Fibroblast of peridontal ligament (primary cell): ENCODE data around the gene APH1A.
"Not testable (repeated sequence)": the region's sequence is repeated elsewhere in the genome, so short reads cannot be mapped to it uniquely, and the experiment has no call there.

ENCODE experiments used
- DNase-seq: peaks from one replicate; pipeline ENCODE4 v3.0.0-alpha.2; 2010; ENCODE audit errors: extremely low read depth

The APH1A gene

GRCh38 chr1:150268705-150269403, at the start of gene APH1A:
Gene APH1A, minus strand, starts transcription at chr1:150269016. Its CDS starts 206 bp downstream, at chr1:150268810.
- DNase-seq = peak; percentile 95

GRCh38 chr1:150314691-150315090, 45.9 kb upstream of the APH1A start:
- DNase-seq = not testable (repeated sequence)

DNA sequence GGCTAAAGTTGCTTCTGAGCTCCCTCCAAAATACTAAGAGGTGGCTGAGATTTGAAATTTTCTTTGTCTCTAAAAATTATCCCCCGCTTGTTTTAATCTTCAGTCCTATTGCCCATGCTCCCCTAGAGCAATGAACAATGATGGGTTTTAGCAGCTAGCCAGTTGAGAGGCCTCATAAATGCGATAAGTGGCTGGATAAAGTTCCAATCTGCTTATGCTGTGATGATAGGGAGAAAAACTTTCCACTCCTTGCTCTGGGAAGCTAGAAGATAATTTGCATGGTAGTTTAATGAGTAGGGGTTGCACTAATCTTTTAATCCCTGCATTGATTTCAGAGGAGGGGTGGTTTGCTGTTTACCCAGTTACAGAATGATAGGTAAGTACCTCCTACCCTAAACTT, 42.9 kb upstream of the APH1A start:
- DNase-seq = no peak

DNA sequence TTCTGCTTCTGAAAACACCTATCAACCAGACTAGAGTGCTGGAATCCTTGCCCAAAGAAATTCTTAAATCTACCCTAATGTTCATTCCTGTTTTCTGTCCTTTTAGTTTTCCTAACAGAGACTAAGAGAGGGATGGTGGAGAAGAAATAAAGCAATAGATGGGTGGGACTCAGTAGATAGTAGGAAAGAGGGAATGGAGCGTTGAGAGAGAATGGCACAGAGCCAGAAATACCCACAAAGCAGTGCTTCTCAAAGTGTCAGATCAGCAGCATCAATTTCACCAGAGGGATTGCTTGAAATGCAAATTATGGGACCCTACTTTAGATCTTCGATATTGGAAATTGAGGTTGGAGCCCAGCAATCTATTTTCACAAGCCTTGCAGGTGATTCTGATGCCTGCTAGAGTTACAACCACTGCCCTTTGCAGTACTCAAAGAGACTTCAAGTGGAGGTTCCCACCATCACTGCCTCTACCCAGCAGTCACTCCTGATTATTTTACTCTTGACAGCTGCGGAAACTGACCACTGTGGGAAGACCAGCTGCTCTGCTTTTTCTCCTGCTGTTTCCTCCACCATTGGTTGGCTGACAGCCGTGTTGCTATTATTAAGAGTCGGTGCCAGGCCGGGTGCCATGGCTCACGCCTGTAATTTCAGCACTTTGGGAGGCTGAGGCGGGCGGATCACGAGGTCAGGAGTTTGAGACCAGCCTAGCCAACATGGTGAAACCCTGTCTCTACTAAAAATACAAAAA, 41.1 kb upstream of the APH1A start:
- no peak for DNase-seq

- DNase-seq = not testable (repeated sequence)
These were observed 39.8 kb upstream of the APH1A start for GRCh38 chr1:150308585-150308984.

- no peak for DNase-seq
These were observed 34.1 kb upstream of the APH1A start for GRCh38 chr1:150302902-150303301.

DNA sequence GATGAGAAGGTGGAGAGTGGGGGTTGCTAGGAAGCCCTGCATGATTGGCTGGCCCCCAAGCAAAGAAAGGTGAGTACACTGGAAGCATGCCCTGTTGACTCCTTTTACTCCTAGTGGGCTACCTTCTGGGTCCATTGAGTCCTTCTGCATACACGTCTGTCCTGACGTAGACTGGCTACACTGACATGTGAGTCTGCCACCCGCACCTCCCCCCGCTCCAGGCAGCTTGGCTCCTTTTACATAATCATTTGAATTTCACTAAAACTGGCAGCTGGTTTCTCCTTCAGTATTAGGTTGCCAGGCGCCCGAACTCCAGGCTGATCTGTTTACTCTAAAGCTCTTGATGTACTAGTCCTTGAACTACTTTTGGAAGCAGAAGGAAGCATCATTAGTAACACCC, 33.5 kb upstream of the APH1A start:
- DNase-seq = no peak

GRCh38 chr1:150299716-150300115, 30.9 kb upstream of the APH1A start:
- DNase-seq = no peak

- DNase-seq = no peak
These were observed 26.7 kb upstream of the APH1A start for GRCh38 chr1:150295476-150295875.

- peak; percentile 91 for DNase-seq
These were observed 24.8 kb upstream of the APH1A start, which contains the start of gene MRPS21 for GRCh38 chr1:150293433-150294253. Gene MRPS21, plus strand, starts transcription at chr1:150293861. Its CDS starts 506 bp downstream, at chr1:150294367.

DNA sequence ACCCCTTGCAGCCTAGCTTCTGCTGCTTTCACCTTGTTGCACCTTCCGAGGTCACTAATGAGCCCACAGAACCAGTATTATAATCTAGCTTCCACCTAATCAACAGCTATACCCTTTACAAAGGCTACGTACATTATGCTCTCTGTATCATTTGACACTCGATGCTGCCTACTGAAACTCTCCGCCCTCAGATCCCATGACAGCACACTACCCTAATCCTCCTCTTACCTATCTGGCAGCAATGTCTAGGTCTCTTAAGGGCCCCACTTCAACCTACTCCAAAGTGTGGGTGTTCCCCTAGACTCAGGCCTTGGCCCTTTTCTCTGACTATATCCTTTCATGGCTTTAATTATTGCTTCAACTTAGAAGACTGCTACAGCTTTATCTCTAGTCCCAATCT, 20.0 kb upstream of the APH1A start:
- no peak for DNase-seq

DNA sequence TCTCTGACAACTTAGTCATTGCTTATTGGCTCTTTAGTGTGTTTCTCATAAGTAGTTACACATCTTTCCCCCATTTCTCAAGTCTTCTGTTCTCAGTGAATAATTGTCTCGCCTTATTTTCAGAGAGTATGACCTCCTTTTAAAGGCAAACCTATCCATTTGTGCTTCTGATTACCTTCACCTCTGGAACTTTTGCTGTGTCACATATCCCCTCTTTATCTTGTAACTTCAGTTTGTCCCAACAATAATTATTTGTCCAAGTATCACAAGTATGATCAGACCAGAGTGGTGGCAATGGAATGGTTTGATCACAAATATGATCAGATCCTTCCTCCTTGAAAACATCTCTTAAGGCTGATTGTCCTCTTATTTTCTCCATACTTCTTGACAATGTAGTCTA, 19.6 kb upstream of the APH1A start:
- DNase-seq = no peak

DNA sequence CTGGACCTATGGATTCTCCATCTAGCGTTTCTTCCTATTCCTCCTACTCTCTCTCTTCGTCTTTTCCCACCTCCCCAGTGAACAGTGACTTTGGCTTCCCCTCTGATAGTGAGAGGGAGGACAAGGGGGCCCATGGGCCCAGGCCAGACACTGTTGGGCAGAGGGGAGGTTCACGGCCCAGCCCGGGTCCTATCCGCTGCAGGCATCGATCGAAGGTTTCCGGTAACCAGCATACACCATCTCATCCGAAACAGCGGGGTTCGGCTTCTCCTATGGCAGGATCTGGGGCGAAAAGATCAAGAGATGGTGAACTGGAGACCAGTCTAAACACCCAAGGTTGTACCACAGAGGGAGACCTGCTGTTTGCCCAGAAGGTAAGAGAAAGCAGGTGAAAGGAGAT, 14.4 kb upstream of the APH1A start:
- no peak for DNase-seq

DNA sequence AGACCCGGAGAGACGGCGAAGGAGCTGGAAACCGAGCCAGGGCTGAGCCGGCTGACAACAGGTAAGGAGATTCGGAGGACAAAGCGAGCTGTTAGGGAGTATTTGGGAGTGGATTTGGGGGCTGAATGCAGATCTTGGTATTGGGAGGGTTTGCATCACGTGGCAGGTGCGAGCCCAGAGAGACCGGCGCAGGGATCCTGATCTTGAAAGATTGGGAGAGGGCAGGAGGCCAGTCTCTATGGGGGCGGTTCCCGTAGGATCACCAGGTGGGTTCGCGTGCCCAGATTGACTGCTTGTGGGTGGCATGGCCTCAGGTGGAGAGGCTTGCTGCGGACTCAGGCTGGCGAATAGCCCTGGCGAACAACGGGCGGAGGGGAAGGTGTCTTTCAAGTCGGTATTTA, 13.7 kb upstream of the APH1A start:
- no peak for DNase-seq

DNA sequence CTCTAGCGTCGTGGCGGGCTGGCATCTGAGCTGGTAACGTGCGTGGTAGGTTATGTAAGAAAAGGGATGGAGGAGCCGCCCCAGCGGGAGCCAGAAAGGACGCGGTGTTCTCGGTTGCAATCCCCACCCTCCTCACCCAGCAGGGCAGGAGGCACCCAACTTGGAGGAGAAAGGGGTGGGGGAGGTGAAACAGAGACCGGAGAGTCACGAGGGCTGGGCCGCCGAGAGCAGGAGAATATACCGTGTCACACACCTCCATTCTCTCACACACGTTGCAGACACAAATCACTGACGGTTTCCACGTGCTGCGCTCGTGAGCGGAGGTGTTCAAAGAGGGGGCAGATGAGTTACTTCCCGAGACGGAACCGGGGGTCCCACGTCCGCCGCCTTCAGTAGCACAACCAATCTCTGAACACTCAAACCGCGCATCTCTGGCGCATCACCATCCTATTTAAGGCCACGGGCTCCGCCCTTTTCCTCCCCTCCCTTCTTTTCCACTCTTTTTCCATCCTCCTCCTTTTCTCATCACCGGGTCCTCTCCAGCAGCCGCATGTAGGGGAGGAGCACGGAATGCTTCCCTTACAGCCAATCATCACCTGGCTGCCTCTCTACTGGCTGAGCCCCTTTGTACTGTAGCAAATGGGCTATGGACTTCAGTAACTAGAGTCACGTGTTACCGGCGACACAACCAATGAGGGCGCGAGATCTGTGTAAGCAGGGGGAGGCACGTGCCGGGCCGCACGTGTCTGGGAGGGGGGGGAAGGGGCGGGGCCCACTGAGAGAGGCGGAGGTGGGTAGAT, 13.1 kb upstream of the APH1A start, which contains the start of gene CIART:
Gene CIART, plus strand, starts transcription at position 797 of the 800 bp plus-strand sequence. CDS start 714 bp downstream, outside the sequence.
- peak; percentile 100 for DNase-seq

GRCh38 chr1:150281221-150281757, 12.5 kb upstream of the APH1A start:
- peak; percentile 82 for DNase-seq

DNA sequence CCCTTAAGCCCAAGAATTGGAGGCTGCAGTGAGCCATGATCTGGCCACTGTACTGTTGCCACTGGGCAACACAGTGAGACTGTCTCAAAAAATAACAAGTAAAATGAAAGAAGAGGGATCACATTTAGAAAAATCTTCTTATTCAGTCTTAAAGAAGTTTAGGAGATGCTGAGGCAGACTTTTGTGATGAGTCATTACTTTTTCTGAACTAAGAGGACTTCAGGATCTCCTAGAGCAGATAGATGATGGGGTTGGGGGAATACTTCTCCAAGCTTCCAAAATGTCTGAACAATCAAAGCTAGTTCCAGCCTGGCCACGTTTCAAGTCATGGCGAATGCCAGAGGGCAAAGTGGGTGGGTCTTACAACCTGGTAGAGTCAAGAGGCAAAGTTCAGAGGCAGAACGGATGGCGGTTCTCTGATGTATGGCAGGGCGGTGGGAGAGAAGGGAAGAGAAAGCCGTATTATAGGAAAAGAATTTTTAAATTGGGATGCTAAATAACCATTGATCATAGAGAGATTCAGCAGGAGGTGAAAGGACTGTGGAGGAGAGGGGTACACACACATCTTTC, 11.4 kb upstream of the APH1A start:
- DNase-seq = no peak

- DNase-seq = peak; percentile 51
These were observed 4.5 kb upstream of the APH1A start for GRCh38 chr1:150273311-150273710.

- no peak for DNase-seq
These were observed 2.6 kb upstream of the APH1A start for GRCh38 chr1:150271291-150271959.

DNA sequence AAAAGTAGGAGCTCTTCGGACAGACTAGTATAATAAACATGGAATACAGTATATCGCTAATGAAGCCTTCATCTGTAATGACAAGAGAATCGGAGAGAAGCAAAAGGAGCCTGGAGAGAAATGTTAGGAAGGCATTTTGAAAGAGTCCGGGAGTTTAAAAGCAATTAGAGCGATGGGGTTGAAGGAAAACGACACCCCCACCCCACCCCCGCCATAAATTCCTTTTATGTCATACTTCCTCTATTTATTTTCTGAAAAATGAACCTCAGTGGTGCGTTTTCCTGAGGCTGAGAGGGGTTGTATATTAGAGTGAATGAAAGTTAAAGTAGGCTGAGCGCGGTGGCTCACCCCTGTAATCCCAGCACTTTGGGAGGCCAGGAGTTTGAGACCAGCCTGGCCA, 635 bp upstream of the APH1A start:
- DNase-seq = no peak
